Measurements from ENCODE around the gene HRCT1.

- TF ChIP-seq CTCF (conservative IDR thresholded peaks at IDR 0.05; ENCODE audit: low read depth, low read length) (no peak), EZH2 (IDR thresholded peaks at IDR 0.05; ENCODE audit: low read length, unreplicated experiment) (no peak), EZH2phosphoT487 (IDR thresholded peaks at IDR 0.05; ENCODE audit: borderline replicate concordance, low read length) (no peak)
Observed at GRCh38 chr9:35869621-35870216, 36.3 kb upstream of the HRCT1 start.
